K562 (cell line): ENCODE data around the gene CD47. TPM values are rescaled to one million over a fixed set of nuclear protein-coding genes. Genes with fewer than 3 reads are reported as not detected.

Source experiments
- ATAC-seq: fragments of 200-7000 bp; cut with Tn5 transposase; 3 replicates; pipeline ENCODE4 v1.9.1; 2020; ENCODE audit warnings: moderate library complexity
- BruUV-seq: library from RNA; stranded (reverse); fragments of 400-500 nt; replicated peaks from 2 replicates; lab custom pipeline; 2021; lab: Mats Ljungman, UMichigan
- CTCF ChIA-PET: fragments of 300-600 bp; formaldehyde crosslinking; extraction: SDS; loops from one replicate; lab custom pipeline; 2021; ENCODE audit warnings: low intra/inter-chr PET ratio; lab: Yijun Ruan, JAX
- POLR2A ChIA-PET: fragments of 300-600, 350-650 bp; sonication (Branson Sonifier 250); formaldehyde crosslinking; extraction: SDS; loops from one replicate; lab custom pipeline; 2021; ENCODE audit warnings: antibody characterized with exemption, inconsistent platforms; lab: Yijun Ruan, JAX
- DNase-seq, 4 experiments: peaks; one replicate each; pipeline versions ENCODE4 v3.0.0 to v3.0.0-alpha.2; 2011 to 2018; ENCODE audit warnings: low spot score in 3 of 4, mixed read lengths in 3 of 4; ENCODE audit errors: extremely low read depth in 1 of 4
- FAIRE-seq: peaks from 2 replicates; lab custom pipeline; 2011; peaks lifted over from hg19 to GRCh38; lab: Jason Lieb, UNC
- H2AFZ ChIP-seq: 2 replicates; pipeline ENCODE4 v1.6.0; 2011; ENCODE audit warnings: low read depth, low read length, control low read depth, inconsistent platforms
- H3K27ac ChIP-seq: fragments of 200-600 bp; 3 replicates; pipeline ENCODE4 v1.8.0; 2011; ENCODE audit warnings: low read depth, mild to moderate bottlenecking, control low read depth, inconsistent platforms, low read length, moderate library complexity, mixed read lengths; ENCODE audit errors: extremely low read depth
- H3K27me3 ChIP-seq, 2 experiments: fragments of 300-600 bp in 1 of 2; 2 replicates in 1 of 2; 3 replicates in 1 of 2; pipeline versions ENCODE4 v1.6.0 to v1.8.0; 2011; ENCODE audit warnings: inconsistent platforms in 2 of 2, low read length in 2 of 2, mild to moderate bottlenecking in 1 of 2, mixed read lengths in 1 of 2, moderate library complexity in 1 of 2; ENCODE audit not compliant: control insufficient read depth in 2 of 2, insufficient read depth in 2 of 2
- H3K36me3 ChIP-seq: fragments of 300-600 bp; 3 replicates; pipeline ENCODE4 v1.8.0; 2011; ENCODE audit warnings: mild to moderate bottlenecking, low read length, inconsistent platforms; ENCODE audit not compliant: control insufficient read depth, insufficient read depth
- H3K4me1 ChIP-seq, 2 experiments: fragments of 200-600 bp in 1 of 2; replicated peaks in 1 of 2; 2 replicates in 1 of 2; 3 replicates in 1 of 2; pipeline versions ENCODE4 v1.5.1 to v1.8.0; 2011; ENCODE audit warnings: inconsistent platforms in 2 of 2, low read length in 2 of 2, mild to moderate bottlenecking in 1 of 2, mixed read lengths in 1 of 2, moderate library complexity in 1 of 2; ENCODE audit not compliant: control insufficient read depth in 2 of 2, insufficient read depth in 2 of 2
- H3K4me2 ChIP-seq: 2 replicates; pipeline ENCODE4 v1.6.1; 2011; ENCODE audit warnings: low read length, control low read depth, inconsistent platforms, mixed read lengths; ENCODE audit not compliant: insufficient read depth
- H3K4me3 ChIP-seq: fragments of 200-600 bp; sonication (generic), shearing (Covaris generic); 2 replicates; pipeline ENCODE4 v1.5.1; 2016; ENCODE audit warnings: control low read depth, inconsistent platforms
- H3K79me2 ChIP-seq: fragments of 200-600 bp; 3 replicates; pipeline ENCODE4 v1.8.0; 2011; ENCODE audit warnings: low read length, inconsistent platforms; ENCODE audit not compliant: control insufficient read depth, insufficient read depth
- H3K9ac ChIP-seq, 2 experiments: 2 replicates each; pipeline versions ENCODE4 v1.6.0 to v1.6.1; 2011; ENCODE audit warnings: low read depth in 2 of 2, low read length in 2 of 2, control low read depth in 1 of 2, inconsistent platforms in 1 of 2, mild to moderate bottlenecking in 1 of 2, mixed read lengths in 1 of 2; ENCODE audit not compliant: insufficient read depth in 1 of 2
- H3K9me1 ChIP-seq: one replicate; pipeline ENCODE4 v1.6.0; 2011; ENCODE audit warnings: inconsistent platforms, mild to moderate bottlenecking, low read length, moderate library complexity; ENCODE audit not compliant: control insufficient read depth, insufficient read depth
- H3K9me3 ChIP-seq: replicated peaks from 2 replicates; pipeline ENCODE4 v1.5.1; 2011; ENCODE audit warnings: low read depth, low read length, inconsistent platforms; ENCODE audit not compliant: control insufficient read depth, insufficient read depth
- H4K20me1 ChIP-seq: replicated peaks from 2 replicates; pipeline ENCODE4 v1.6.1; 2011; ENCODE audit warnings: low read length, inconsistent platforms, mixed read lengths; ENCODE audit not compliant: control insufficient read depth, insufficient read depth
- ASH1L ChIP-seq: fragments of 450-650 bp; IDR thresholded peaks from 2 replicates; pipeline ENCODE4 v1.6.1; 2018; ENCODE audit warnings: borderline replicate concordance, mild to moderate bottlenecking, low read depth; ENCODE audit not compliant: partially characterized antibody
- ATF3 ChIP-seq, 2 experiments: fragments of 450-650 bp in 1 of 2; sonication (generic) in 1 of 2; formaldehyde crosslinking in 1 of 2; IDR thresholded peaks in 1 of 2; conservative IDR thresholded peaks in 1 of 2; 2 replicates each; pipeline versions ENCODE4 v1.6.1 to v1.8.1; 2016 to 2023; ENCODE audit warnings: mild to moderate bottlenecking in 2 of 2, moderate library complexity in 2 of 2, inconsistent platforms in 1 of 2, missing genetic modification reagents in 1 of 2
- BMI1 ChIP-seq: fragments of 150-350 bp; IDR thresholded peaks from 2 replicates; pipeline ENCODE4 v1.6.1; 2014; ENCODE audit warnings: low read length
- CCAR2 ChIP-seq: fragments of 200-400 bp; formaldehyde crosslinking; IDR thresholded peaks from 2 replicates; pipeline ENCODE4 v1.6.1; 2017; ENCODE audit warnings: mild to moderate bottlenecking, low read depth, low read length
- E2F5 ChIP-seq: sonication (generic); formaldehyde crosslinking; IDR thresholded peaks from 2 replicates; pipeline ENCODE4 v1.8.0; 2022; ENCODE audit warnings: mild to moderate bottlenecking, missing genetic modification reagents
- FOXK1 ChIP-seq: sonication (generic); formaldehyde crosslinking; IDR thresholded peaks from 2 replicates; pipeline ENCODE4 v1.8.0; 2022; ENCODE audit warnings: missing genetic modification reagents, mild to moderate bottlenecking, borderline replicate concordance
- HNRNPH1 ChIP-seq: fragments of 200-400 bp; formaldehyde crosslinking; optimal IDR thresholded peaks from 2 replicates; pipeline ENCODE3; 2017; ENCODE audit warnings: low read depth, mild to moderate bottlenecking, low read length, moderate library complexity
- PATZ1 ChIP-seq: fragments of 250-450 bp; sonication (Bioruptor Pico); IDR thresholded peaks from 2 replicates; pipeline ENCODE4 v1.5.0; 2020; ENCODE audit warnings: mild to moderate bottlenecking, borderline replicate concordance
- PHB2 ChIP-seq: fragments of 450-650 bp; IDR thresholded peaks from 2 replicates; pipeline ENCODE4 v1.6.1; 2017; ENCODE audit warnings: low read depth
- RBBP5 ChIP-seq: fragments of 200-600 bp; sonication (generic); IDR thresholded peaks from 2 replicates; pipeline ENCODE4 v1.6.1; 2012; ENCODE audit warnings: borderline replicate concordance, mild to moderate bottlenecking, low read length, control low read depth, inconsistent platforms; ENCODE audit not compliant: insufficient read depth, poor library complexity, severe bottlenecking
- SMARCB1 ChIP-seq: IDR thresholded peaks from 2 replicates; pipeline ENCODE4 v1.6.1; 2011; ENCODE audit warnings: improper control_type of control experiment, low read depth; ENCODE audit not compliant: insufficient read length
- SNIP1 ChIP-seq: fragments of 450-650 bp; IDR thresholded peaks from 2 replicates; pipeline ENCODE4 v1.7.1; 2017; ENCODE audit warnings: low read depth, mild to moderate bottlenecking
- SP2 ChIP-seq: IDR thresholded peaks from 2 replicates; pipeline ENCODE4 v1.6.1; 2011; ENCODE audit warnings: mild to moderate bottlenecking, low read depth, low read length, moderate library complexity; ENCODE audit not compliant: poor library complexity, severe bottlenecking; ENCODE audit errors: extremely low read depth
- TEAD2 ChIP-seq: fragments of 450-650 bp; IDR thresholded peaks from 2 replicates; pipeline ENCODE4 v1.6.1; 2016; ENCODE audit warnings: missing genetic modification characterization, control low read depth, missing compliant biosample characterization
- ZNF175 ChIP-seq: fragments of 200-800 bp; sonication (Bioruptor generic); IDR thresholded peaks from 2 replicates; pipeline ENCODE4 v1.6.1; 2016; ENCODE audit warnings: low read depth, mild to moderate bottlenecking, missing genetic modification characterization, missing compliant biosample characterization
- ZNF274 ChIP-seq: IDR thresholded peaks from 2 replicates; pipeline ENCODE4 v1.6.1; 2011; ENCODE audit warnings: low read depth, mild to moderate bottlenecking, low read length, moderate library complexity, borderline replicate concordance
- ZNF408 ChIP-seq: fragments of 250-450 bp; sonication (Bioruptor Pico); IDR thresholded peaks from 2 replicates; pipeline ENCODE4 v1.4.0; 2020; ENCODE audit warnings: low read depth, mild to moderate bottlenecking, moderate library complexity
- ZNF584 ChIP-seq: fragments of 200-800 bp; sonication (Bioruptor generic); IDR thresholded peaks from 2 replicates; pipeline ENCODE4 v1.6.1; 2016; ENCODE audit warnings: low read depth, mild to moderate bottlenecking, missing genetic modification characterization, missing compliant biosample characterization
- WGBS: fragments of 100-300 bp; shearing (Covaris generic); methylation state at CpG from one replicate; pipeline ENCODE4 v1.1.6; 2016; ENCODE audit warnings: low coverage, mixed read lengths; ENCODE audit not compliant: insufficient coverage; ENCODE audit errors: missing lambda C conversion rate; 5-methylcytosine and 5-hydroxymethylcytosine counted together
- in situ Hi-C: fragments of 300-500 bp; cut with MboI; formaldehyde crosslinking; loops from 4 replicates; pipeline ENCODE4 v1.15.0; 2018; ENCODE audit warnings: inconsistent platforms, mixed read lengths
- intact Hi-C: fragments of 100-400 bp; cut with micrococcal nuclease; formaldehyde crosslinking; loops from 2 replicates; pipeline ENCODE4 v1.14.2; 2022
- polyA plus RNA-seq, 8 experiments: library from polyadenylated mRNA; depleted of rRNA in 4 of 8; stranded (reverse) in 5 of 8; unstranded in 3 of 8; fragments of >200 nt; fragmentation: Nextera tagmentation in 2 of 8; fragmentation: Illumina TruSeq in 1 of 8; extraction: Ambion mirVana in 2 of 8; extraction: Trizol in 1 of 8; gene quantifications; 2 replicates each; pipeline versions ENCODE4 v1.2.1 to v1.2.3, GENCODE V29; 2011 to 2014; ENCODE audit warnings: inconsistent platforms in 1 of 8, missing spikeins in 1 of 8
- total RNA-seq, 7 experiments: library from RNA; depleted of rRNA in 6 of 7; stranded (reverse); fragments of >200 nt in 6 of 7; fragmentation: Illumina TruSeq in 2 of 7; extraction: Trizol in 2 of 7; gene quantifications; 2 replicates each; pipeline versions ENCODE4 v1.2.1 to v1.2.3, GENCODE V29; 2011 to 2021; ENCODE audit warnings: low replicate concordance in 1 of 7

CD47 gene
- total and polyA plus RNA-seq, 9 of the 15 experiments (the other 6 are each of a cell fraction or from before 2014, with no cell fraction given) = 10.2 to 62.6 (median 36.3) TPM

DNA sequence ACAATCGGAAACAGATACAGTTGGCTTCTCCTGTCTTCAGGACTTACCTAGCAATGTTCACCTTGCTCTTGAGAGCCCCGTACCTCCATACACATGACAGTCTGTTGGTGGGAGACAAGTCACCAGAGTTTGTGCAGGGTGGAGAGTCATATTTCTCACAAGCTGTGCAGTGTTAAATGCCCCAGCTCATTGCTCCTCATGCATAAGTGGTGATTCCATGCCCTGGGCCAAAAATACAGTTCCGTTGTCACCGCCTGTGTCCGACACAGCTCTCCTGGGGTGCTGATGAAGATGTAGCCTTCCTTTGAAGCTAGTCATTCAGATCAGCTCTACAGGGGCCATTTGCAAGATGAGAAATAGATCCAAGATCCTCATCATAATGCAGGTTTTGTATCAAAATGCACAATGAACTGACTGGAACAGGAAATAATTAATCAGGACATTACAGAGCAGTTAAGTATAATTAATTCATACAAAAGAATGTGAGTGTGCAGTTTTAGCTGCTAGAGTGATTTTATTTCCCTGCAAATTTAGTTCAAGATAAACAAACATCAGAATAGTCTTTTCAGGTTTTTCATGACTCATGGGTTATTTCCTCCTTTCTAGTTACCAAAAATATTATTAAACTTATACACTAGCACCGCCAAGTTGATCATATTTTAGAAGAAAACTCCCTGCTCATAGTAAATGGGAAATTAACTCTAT lies 66.5 kb downstream of the CD47 start:
- no peak for FAIRE-seq
- Histone ChIP-seq H2AFZ (no peak overlapping the region), H3K79me2 (no peaks in the 10 kb centered on the region), H3K4me1 (no peaks in the 10 kb centered on the region), H3K27me3 (peaks cover 0 to 4% of the 10 kb centered on the region in 2 experiments; a peak in 3 of 5 replicates), H3K36me3 (no peaks in the 10 kb centered on the region), H3K9ac (no peak overlapping the region), H3K27ac (no peak overlapping the region), H3K4me3 (no peak overlapping the region), H3K9me1 (no peaks in the 10 kb centered on the region), H3K9me3 (no peaks in the 10 kb centered on the region), H3K4me2 (no peak overlapping the region), H4K20me1 (no peaks in the 10 kb centered on the region)
- ATAC-seq = no peak
- BruUV-seq = no TSS peak
- DNase-seq = no peak
- in situ Hi-C loops (no loop called here), intact Hi-C loops (no loop called here)
- WGBS = 2% methylated on average over 6 of the region's 6 CpGs
- no peak for TF ChIP-seq E2F5
- TF ChIP-seq CCAR2 = no peak
- TF ChIP-seq TEAD2 = no peak
- no peak for TF ChIP-seq FOXK1 (CRISPR knock-in tag)
- TF ChIP-seq ZNF274 = no peak
- no peak for TF ChIP-seq SNIP1
- TF ChIP-seq PHB2 = no peak
- TF ChIP-seq PATZ1 = no peak
- TF ChIP-seq BMI1 = no peak
- no peak for TF ChIP-seq ATF3 (IDR thresholded peaks at IDR 0.05)
- TF ChIP-seq ATF3 (CRISPR knock-in tag; conservative IDR thresholded peaks at IDR 0.05) = no peak
- no peak for TF ChIP-seq ZNF584 (CRISPR knock-in tag)
- no peak for TF ChIP-seq HNRNPH1
- no peak for TF ChIP-seq SMARCB1
- TF ChIP-seq ZNF175 = no peak
- no peak for TF ChIP-seq SP2
- TF ChIP-seq ASH1L = no peak
- no peak for TF ChIP-seq ZNF408 (CRISPR knock-in tag)
- no peak for TF ChIP-seq RBBP5
- ChIA-PET POLR2A (no interaction called here), CTCF (no interaction called here)
